Glutamatergic neuron (in vitro differentiated cells): ENCODE data around the gene PJA2. TPM values are rescaled to one million over a fixed set of nuclear protein-coding genes. Genes with fewer than 3 reads are reported as not detected.

Experiments used
- DNase-seq: peaks from one replicate; pipeline ENCODE4 v3.0.0; 2022
- H3K27ac Mint-ChIP-seq: one replicate; pipeline ENCODE4 v1.8.0; 2020; ENCODE audit warnings: mild to moderate bottlenecking, mixed read lengths, inconsistent platforms; ENCODE audit not compliant: unreplicated experiment
- H3K27me3 Mint-ChIP-seq: one replicate; pipeline ENCODE4 v1.8.0; 2020; ENCODE audit warnings: mild to moderate bottlenecking, moderate library complexity, mixed read lengths, inconsistent platforms; ENCODE audit not compliant: unreplicated experiment
- H3K36me3 Mint-ChIP-seq: one replicate; pipeline ENCODE4 v1.8.0; 2020; ENCODE audit warnings: mild to moderate bottlenecking, mixed read lengths, inconsistent platforms; ENCODE audit not compliant: unreplicated experiment
- H3K4me1 Mint-ChIP-seq: one replicate; pipeline ENCODE4 v1.8.0; 2020; ENCODE audit warnings: mild to moderate bottlenecking, low read depth, mixed read lengths, inconsistent platforms; ENCODE audit not compliant: unreplicated experiment
- H3K4me3 Mint-ChIP-seq: one replicate; pipeline ENCODE4 v1.8.0; 2020; ENCODE audit warnings: mild to moderate bottlenecking, mixed read lengths, inconsistent platforms; ENCODE audit not compliant: unreplicated experiment
- H3K9me3 Mint-ChIP-seq: one replicate; pipeline ENCODE4 v1.8.0; 2020; ENCODE audit warnings: mild to moderate bottlenecking, moderate library complexity, mixed read lengths, inconsistent platforms; ENCODE audit not compliant: unreplicated experiment
- CTCF ChIP-seq: fragments of 200-600 bp; sonication (generic); IDR thresholded peaks from one replicate; pipeline ENCODE4 v1.5.0; 2021; ENCODE audit not compliant: partially characterized antibody, unreplicated experiment
- total RNA-seq: library from RNA; stranded (reverse); fragmentation: NEBNext Ultra II Directional; extraction: Animal tissue kit (Norgen Biotek cat#: 25700); gene quantifications from one replicate; pipeline ENCODE4 v1.2.1, GENCODE V29; 2021; ENCODE audit not compliant: unreplicated experiment

PJA2 gene
- total RNA-seq, 1 donor from 2014 or later, result 156 TPM

- Mint-ChIP-seq H3K4me3 (no peak overlapping the region), H3K9me3 (no peaks in the 10 kb centered on the region), H3K36me3 (peaks cover 6% of the 10 kb centered on the region), H3K27me3 (peaks cover 2% of the 10 kb centered on the region), H3K27ac (no peak overlapping the region), H3K4me1 (peaks cover 5% of the 10 kb centered on the region)
- DNase-seq, result no peak
- TF ChIP-seq CTCF, result no peak
Measured at GRCh38 chr5:109324351-109324750, 85.4 kb downstream of the PJA2 start.

GRCh38 chr5:109322694-109323093 is 87.1 kb downstream of the PJA2 start:
- peaks cover 2% of the 10 kb centered on the region for H3K4me1 Mint-ChIP-seq

GRCh38 chr5:109319351-109319750 is 90.4 kb downstream of the PJA2 start:
- H3K4me3 Mint-ChIP-seq, result no peak overlapping the region
- H3K27ac Mint-ChIP-seq, result no peak overlapping the region
- no peaks in the 10 kb centered on the region for H3K9me3 Mint-ChIP-seq
- no peak for TF ChIP-seq CTCF
- no peak for DNase-seq
- no peaks in the 10 kb centered on the region for H3K27me3 Mint-ChIP-seq
- no peaks in the 10 kb centered on the region for H3K4me1 Mint-ChIP-seq
- peaks cover 3% of the 10 kb centered on the region for H3K36me3 Mint-ChIP-seq

More at GRCh38 chr5:109322694-109323093, 87.1 kb downstream of the PJA2 start:
- DNase-seq, result no peak
- H3K4me3 Mint-ChIP-seq, result no peak overlapping the region
- H3K36me3 Mint-ChIP-seq, result peaks cover 6% of the 10 kb centered on the region
- TF ChIP-seq CTCF, result no peak
- peaks cover 2% of the 10 kb centered on the region for H3K27me3 Mint-ChIP-seq
- H3K9me3 Mint-ChIP-seq, result no peaks in the 10 kb centered on the region
- no peak overlapping the region for H3K27ac Mint-ChIP-seq

GRCh38 chr5:109318455-109319108 is 91.2 kb downstream of the PJA2 start:
- H3K4me3 Mint-ChIP-seq, result no peak overlapping the region
- no peaks in the 10 kb centered on the region for H3K4me1 Mint-ChIP-seq
- TF ChIP-seq CTCF, result no peak
- no peaks in the 10 kb centered on the region for H3K9me3 Mint-ChIP-seq
- peaks cover 3% of the 10 kb centered on the region for H3K36me3 Mint-ChIP-seq
- no peak overlapping the region for H3K27ac Mint-ChIP-seq
- H3K27me3 Mint-ChIP-seq, result no peaks in the 10 kb centered on the region
- no peak for DNase-seq

GRCh38 chr5:109316634-109317033 is 93.1 kb downstream of the PJA2 start:
- H3K4me3 Mint-ChIP-seq, result no peak overlapping the region
- H3K9me3 Mint-ChIP-seq, result no peaks in the 10 kb centered on the region
- TF ChIP-seq CTCF, result no peak
- H3K4me1 Mint-ChIP-seq, result no peaks in the 10 kb centered on the region
- H3K27me3 Mint-ChIP-seq, result no peaks in the 10 kb centered on the region
- no peak overlapping the region for H3K27ac Mint-ChIP-seq
- H3K36me3 Mint-ChIP-seq, result peaks cover 3% of the 10 kb centered on the region
- no peak for DNase-seq
